Measurements from ENCODE around the gene ROBO1. TPM values are rescaled to one million over a fixed set of nuclear protein-coding genes. Genes with fewer than 3 reads are reported as not detected.

The ROBO1 gene
- total RNA-seq, 2 experiments from 2014 or later, result 8.6 to 9.0 TPM

DNA sequence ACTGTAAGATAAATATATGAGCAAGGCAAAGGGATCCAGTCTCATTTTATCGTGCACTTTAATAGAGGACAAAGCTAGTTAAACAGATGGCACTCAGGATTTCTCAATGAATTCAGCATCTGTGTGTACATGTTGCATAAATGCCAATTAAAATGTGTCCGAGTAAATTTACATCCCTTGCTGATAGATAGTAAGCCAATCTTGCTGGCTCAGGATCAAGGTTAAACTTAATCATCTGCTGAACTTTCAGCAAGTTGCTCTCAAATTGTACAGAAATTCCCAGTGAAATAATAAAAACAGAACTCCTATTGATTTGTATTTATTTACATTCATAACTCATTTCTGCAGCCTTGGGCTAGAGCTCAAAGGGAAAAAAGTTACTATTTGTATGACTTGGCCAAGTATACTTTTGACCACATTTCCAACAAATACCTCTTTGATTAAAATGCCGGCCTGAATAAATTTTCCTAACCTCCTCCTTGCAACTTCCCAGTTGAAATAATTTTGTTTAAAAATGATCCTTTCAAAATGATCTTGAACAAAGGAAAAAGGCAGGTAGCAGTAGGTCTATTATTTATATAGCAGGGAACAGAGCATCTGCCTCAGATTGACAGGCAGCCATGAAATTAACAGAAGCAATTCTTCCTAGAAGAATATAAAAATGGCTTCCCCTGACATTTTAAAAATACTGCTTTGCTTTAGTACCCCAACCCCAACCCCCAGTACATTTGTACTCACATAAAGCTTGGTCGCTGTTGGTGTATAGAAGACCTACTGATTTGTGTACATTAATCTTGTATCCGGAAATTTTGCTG, 1001.9 kb downstream of the ROBO1 start:
- intact Hi-C loops (cut with micrococcal nuclease), result no loop called here
- no peak for DNase-seq
- TF ChIP-seq, protein P1, sequence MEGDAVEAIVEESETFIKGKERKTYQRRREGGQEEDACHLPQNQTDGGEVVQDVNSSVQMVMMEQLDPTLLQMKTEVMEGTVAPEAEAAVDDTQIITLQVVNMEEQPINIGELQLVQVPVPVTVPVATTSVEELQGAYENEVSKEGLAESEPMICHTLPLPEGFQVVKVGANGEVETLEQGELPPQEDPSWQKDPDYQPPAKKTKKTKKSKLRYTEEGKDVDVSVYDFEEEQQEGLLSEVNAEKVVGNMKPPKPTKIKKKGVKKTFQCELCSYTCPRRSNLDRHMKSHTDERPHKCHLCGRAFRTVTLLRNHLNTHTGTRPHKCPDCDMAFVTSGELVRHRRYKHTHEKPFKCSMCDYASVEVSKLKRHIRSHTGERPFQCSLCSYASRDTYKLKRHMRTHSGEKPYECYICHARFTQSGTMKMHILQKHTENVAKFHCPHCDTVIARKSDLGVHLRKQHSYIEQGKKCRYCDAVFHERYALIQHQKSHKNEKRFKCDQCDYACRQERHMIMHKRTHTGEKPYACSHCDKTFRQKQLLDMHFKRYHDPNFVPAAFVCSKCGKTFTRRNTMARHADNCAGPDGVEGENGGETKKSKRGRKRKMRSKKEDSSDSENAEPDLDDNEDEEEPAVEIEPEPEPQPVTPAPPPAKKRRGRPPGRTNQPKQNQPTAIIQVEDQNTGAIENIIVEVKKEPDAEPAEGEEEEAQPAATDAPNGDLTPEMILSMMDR (IDR thresholded peaks at IDR 0.05), result no peak
- Mint-ChIP-seq H3K27ac (no peak overlapping the region), H3K27me3 (no peaks in the 10 kb centered on the region), H3K36me3 (ENCODE audit: low read depth) (no peaks in the 10 kb centered on the region), H3K9me3 (peaks cover 13% of the 10 kb centered on the region), H3K4me3 (no peak overlapping the region), H3K4me1 (ENCODE audit: low read depth) (no peaks in the 10 kb centered on the region)
- POLR2A ChIA-PET, result no interaction called here
- ATAC-seq, result no peak
- CTCF ChIA-PET, result interaction anchor here (0.7 kb wide), 1 partner anchor 120 kb away, joined by 3 read pairs; no protein-coding TSS in a partner anchor

GRCh38 chr3:78764634-78765033, 1003.2 kb downstream of the ROBO1 start:
- no peaks in the 10 kb centered on the region for H3K27me3 Mint-ChIP-seq
- DNase-seq, result no peak
- H3K36me3 Mint-ChIP-seq (ENCODE audit: low read depth), result no peaks in the 10 kb centered on the region
- TF ChIP-seq, protein P1 (IDR thresholded peaks at IDR 0.05), result no peak
- no peak overlapping the region for H3K4me3 Mint-ChIP-seq
- H3K9me3 Mint-ChIP-seq, result peaks cover 16% of the 10 kb centered on the region
- H3K4me1 Mint-ChIP-seq (ENCODE audit: low read depth), result no peaks in the 10 kb centered on the region
- no peak overlapping the region for H3K27ac Mint-ChIP-seq
- CTCF ChIA-PET, result no interaction called here
- no peak for ATAC-seq
- intact Hi-C loops (cut with micrococcal nuclease), result no loop called here
- POLR2A ChIA-PET, result no interaction called here

- H3K36me3 Mint-ChIP-seq (ENCODE audit: low read depth), result no peaks in the 10 kb centered on the region
- TF ChIP-seq, protein P1 (IDR thresholded peaks at IDR 0.05), result no peak
- H3K4me1 Mint-ChIP-seq (ENCODE audit: low read depth), result no peaks in the 10 kb centered on the region
- no peak overlapping the region for H3K4me3 Mint-ChIP-seq
- H3K27ac Mint-ChIP-seq, result no peak overlapping the region
- ATAC-seq (no peak), DNase-seq (no peak)
- CTCF ChIA-PET, result no interaction called here
- POLR2A ChIA-PET, result no interaction called here
- H3K27me3 Mint-ChIP-seq, result no peaks in the 10 kb centered on the region
- intact Hi-C loops (cut with micrococcal nuclease), result no loop called here
- peaks cover 13% of the 10 kb centered on the region for H3K9me3 Mint-ChIP-seq
These were observed 1005.7 kb downstream of the ROBO1 start for GRCh38 chr3:78762121-78762520.

DNA sequence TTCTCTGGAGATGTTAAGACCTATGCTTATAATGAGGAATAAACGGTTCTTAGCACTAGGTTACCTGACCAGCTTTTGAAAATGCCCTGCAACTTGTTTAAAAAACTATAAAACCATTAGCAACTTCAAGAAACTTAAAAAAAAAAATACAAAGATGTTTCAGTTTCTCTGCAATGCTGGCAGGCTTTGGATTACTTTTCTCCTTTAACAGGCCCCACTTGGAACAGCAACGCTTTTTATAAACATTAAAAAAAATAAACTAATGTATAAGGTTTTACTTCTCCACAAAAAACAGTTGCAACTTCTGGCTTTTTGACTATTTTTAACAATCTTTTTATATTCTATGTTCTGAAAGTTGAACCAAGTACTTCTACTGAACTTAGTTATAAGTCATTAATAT, 1006.7 kb downstream of the ROBO1 start:
- intact Hi-C loops (cut with micrococcal nuclease), result no loop called here
- peaks cover 9% of the 10 kb centered on the region for H3K9me3 Mint-ChIP-seq
- H3K4me1 Mint-ChIP-seq (ENCODE audit: low read depth), result no peaks in the 10 kb centered on the region
- ATAC-seq (no peak), DNase-seq (no peak)
- no peak overlapping the region for H3K4me3 Mint-ChIP-seq
- H3K36me3 Mint-ChIP-seq (ENCODE audit: low read depth), result no peaks in the 10 kb centered on the region
- no peaks in the 10 kb centered on the region for H3K27me3 Mint-ChIP-seq
- ChIA-PET POLR2A (no interaction called here), CTCF (no interaction called here)
- TF ChIP-seq, protein P1 (IDR thresholded peaks at IDR 0.05), result no peak
- H3K27ac Mint-ChIP-seq, result no peak overlapping the region

- Mint-ChIP-seq H3K9me3 (peaks cover 7% of the 10 kb centered on the region), H3K27ac (no peak overlapping the region), H3K36me3 (ENCODE audit: low read depth) (no peaks in the 10 kb centered on the region), H3K4me3 (no peak overlapping the region), H3K4me1 (ENCODE audit: low read depth) (no peaks in the 10 kb centered on the region), H3K27me3 (no peaks in the 10 kb centered on the region)
- TF ChIP-seq, protein P1 (IDR thresholded peaks at IDR 0.05), result no peak
- ATAC-seq, result no peak
- DNase-seq, result no peak
- intact Hi-C loops (cut with micrococcal nuclease), result no loop called here
- ChIA-PET CTCF (no interaction called here), POLR2A (no interaction called here)
These were observed 1010.1 kb downstream of the ROBO1 start for GRCh38 chr3:78757731-78758130.

Data from activated CD8-positive, alpha-beta T cell treated with anti-CD3 and anti-CD28 coated beads for 36 hours (primary cell).